Measurements from ENCODE around the gene EPHB6.

EPHB6 gene

DNA sequence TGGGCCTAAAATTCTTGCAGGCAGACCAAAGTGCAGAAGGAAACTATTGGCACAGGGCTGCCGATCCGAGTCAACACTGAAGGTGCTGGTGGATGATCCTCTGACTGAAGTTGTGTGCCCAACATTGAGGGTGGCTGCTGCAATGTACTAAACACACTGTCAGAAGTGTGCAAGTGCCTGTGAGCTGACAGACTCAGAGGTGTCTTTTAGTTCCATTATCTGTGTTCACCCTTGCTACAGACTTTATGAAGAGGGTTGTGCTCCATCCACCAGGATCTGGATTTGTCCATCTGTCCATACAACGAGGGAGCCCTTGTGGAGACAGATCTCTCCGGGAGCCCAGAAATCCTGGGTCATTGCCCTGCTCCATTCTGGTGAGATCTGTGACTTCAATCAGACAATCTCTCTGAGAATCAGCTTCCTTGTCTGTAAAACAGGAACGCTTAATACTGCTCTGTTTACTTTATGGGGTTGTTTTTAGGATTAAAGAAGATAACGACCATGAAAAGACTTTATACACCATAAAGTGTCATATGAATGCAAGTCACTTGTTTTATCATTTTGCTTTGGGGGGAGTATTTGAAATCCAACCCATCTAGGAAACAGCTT lies 40.2 kb downstream of the EPHB6 start:
- 87 to 93% methylated on average over 4 to 6 of the region's 6 CpGs for WGBS, 2 experiments

DNA sequence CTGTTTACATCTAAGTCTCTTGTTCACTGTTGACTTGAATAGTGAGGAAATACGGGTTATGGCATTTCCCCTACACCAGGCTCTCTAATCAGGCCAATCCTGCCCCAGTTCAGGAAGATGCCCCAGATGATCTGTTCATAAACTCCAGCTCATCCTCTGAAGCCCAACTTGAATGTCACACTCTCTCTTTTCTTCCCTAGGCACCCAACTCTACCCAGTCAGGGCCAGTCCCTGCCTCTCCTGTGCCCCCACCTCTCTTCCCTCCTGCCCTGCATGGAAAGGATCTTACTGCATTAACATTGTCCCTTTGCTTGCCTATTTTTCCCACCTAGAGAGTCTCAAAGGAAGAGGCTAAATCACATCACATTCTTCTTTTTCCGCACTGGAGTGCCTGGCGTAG lies 41.3 kb downstream of the EPHB6 start:
- no peak overlapping the region for H3K27ac ChIP-seq (ENCODE audit: insufficient read depth, low read depth, low read length, poor library complexity, severe bottlenecking)
- no peaks in the 10 kb centered on the region for H3K4me1 ChIP-seq (ENCODE audit: control insufficient read depth, insufficient read depth, low read length)
- no peaks in the 10 kb centered on the region for H3K9me3 ChIP-seq (ENCODE audit: control insufficient read depth, low read length)
- H3K27me3 ChIP-seq (ENCODE audit: control insufficient read depth, insufficient read depth, low read length, poor library complexity, severe bottlenecking), result no peaks in the 10 kb centered on the region
- no peaks in the 10 kb centered on the region for H3K36me3 ChIP-seq (ENCODE audit: control insufficient read depth, insufficient read depth, low read length)
- WGBS, 2 experiments, result 96 to 98% methylated on average over 3 of the region's 3 CpGs
- H3K4me3 ChIP-seq (ENCODE audit: insufficient read depth, low read depth, low read length), result no peak overlapping the region

More for the DNA sequence above, 40.2 kb downstream of the EPHB6 start:
- no peaks in the 10 kb centered on the region for H3K9me3 ChIP-seq (ENCODE audit: control insufficient read depth, low read length)
- no peaks in the 10 kb centered on the region for H3K4me1 ChIP-seq (ENCODE audit: control insufficient read depth, insufficient read depth, low read length)
- no peaks in the 10 kb centered on the region for H3K36me3 ChIP-seq (ENCODE audit: control insufficient read depth, insufficient read depth, low read length)
- no peak overlapping the region for H3K27ac ChIP-seq (ENCODE audit: insufficient read depth, low read depth, low read length, poor library complexity, severe bottlenecking)
- no peaks in the 10 kb centered on the region for H3K27me3 ChIP-seq (ENCODE audit: control insufficient read depth, insufficient read depth, low read length, poor library complexity, severe bottlenecking)
- H3K4me3 ChIP-seq (ENCODE audit: insufficient read depth, low read depth, low read length), result no peak overlapping the region

DNA sequence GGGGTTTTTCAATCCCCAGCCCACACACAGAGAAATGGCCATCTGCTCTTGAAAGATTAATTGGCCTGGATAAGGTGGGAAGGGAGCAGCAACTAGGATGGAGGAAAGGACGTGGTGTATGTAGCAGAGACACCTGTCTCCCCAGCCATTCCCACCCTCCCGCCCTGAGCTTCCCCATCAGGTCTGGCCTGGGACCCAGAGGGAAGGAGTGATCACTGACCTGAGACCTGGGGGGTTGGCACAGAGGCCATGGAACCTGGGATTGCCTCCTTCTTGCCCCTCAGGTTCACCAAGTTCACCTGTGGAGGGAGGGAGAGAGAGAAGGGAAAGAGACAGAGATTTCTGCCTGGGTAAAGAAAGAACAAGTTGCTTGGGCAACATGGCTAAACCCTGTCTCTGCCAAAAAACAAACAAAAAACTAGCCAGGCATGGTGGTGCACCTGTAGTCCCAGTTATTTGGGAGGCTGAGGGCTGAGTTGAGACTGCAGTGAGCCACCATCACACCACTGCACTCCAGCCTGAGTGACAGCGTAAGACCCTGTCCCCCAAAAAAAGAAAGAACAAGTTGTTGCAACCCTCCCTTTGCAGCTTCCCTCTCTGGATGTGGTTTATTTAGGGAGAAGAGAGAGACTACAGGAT lies 42.0 kb downstream of the EPHB6 start:
- no peaks in the 10 kb centered on the region for H3K9me3 ChIP-seq (ENCODE audit: control insufficient read depth, low read length)
- H3K27me3 ChIP-seq (ENCODE audit: control insufficient read depth, insufficient read depth, low read length, poor library complexity, severe bottlenecking), result no peaks in the 10 kb centered on the region
- no peak overlapping the region for H3K4me3 ChIP-seq (ENCODE audit: insufficient read depth, low read depth, low read length)
- no peaks in the 10 kb centered on the region for H3K4me1 ChIP-seq (ENCODE audit: control insufficient read depth, insufficient read depth, low read length)
- WGBS, 2 experiments, result 95 to 97% methylated on average over 3 of the region's 3 CpGs
- H3K27ac ChIP-seq (ENCODE audit: insufficient read depth, low read depth, low read length, poor library complexity, severe bottlenecking), result no peak overlapping the region
- H3K36me3 ChIP-seq (ENCODE audit: control insufficient read depth, insufficient read depth, low read length), result no peaks in the 10 kb centered on the region

DNA sequence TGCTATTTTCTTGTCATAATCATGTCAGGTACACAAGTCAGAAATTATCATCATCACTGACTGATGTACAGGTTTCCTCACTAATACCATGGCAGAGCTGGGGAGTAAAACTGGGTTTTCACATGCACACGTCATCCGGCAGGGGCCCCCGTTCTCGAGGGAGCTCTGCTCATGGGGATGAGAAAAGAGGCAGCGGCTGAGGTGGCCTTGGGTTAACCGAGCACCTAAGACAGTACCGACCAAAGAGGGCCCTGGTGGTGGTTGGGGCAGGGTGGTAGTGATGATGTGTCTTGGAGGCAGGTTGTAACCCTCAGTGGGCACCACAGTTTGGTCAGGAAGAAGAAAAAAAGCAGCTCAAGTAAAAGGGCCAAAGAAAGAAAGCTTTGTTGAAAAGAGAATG lies 42.8 kb downstream of the EPHB6 start:
- Histone ChIP-seq H3K27me3 (ENCODE audit: control insufficient read depth, insufficient read depth, low read length, poor library complexity, severe bottlenecking) (no peaks in the 10 kb centered on the region), H3K9me3 (ENCODE audit: control insufficient read depth, low read length) (no peaks in the 10 kb centered on the region), H3K4me3 (ENCODE audit: insufficient read depth, low read depth, low read length) (no peak overlapping the region), H3K36me3 (ENCODE audit: control insufficient read depth, insufficient read depth, low read length) (no peaks in the 10 kb centered on the region), H3K27ac (ENCODE audit: insufficient read depth, low read depth, low read length, poor library complexity, severe bottlenecking) (no peak overlapping the region), H3K4me1 (ENCODE audit: control insufficient read depth, insufficient read depth, low read length) (no peaks in the 10 kb centered on the region)
- 91 to 95% methylated on average over 7 of the region's 7 CpGs for whole genome bisulfite sequencing, 2 experiments

DNA sequence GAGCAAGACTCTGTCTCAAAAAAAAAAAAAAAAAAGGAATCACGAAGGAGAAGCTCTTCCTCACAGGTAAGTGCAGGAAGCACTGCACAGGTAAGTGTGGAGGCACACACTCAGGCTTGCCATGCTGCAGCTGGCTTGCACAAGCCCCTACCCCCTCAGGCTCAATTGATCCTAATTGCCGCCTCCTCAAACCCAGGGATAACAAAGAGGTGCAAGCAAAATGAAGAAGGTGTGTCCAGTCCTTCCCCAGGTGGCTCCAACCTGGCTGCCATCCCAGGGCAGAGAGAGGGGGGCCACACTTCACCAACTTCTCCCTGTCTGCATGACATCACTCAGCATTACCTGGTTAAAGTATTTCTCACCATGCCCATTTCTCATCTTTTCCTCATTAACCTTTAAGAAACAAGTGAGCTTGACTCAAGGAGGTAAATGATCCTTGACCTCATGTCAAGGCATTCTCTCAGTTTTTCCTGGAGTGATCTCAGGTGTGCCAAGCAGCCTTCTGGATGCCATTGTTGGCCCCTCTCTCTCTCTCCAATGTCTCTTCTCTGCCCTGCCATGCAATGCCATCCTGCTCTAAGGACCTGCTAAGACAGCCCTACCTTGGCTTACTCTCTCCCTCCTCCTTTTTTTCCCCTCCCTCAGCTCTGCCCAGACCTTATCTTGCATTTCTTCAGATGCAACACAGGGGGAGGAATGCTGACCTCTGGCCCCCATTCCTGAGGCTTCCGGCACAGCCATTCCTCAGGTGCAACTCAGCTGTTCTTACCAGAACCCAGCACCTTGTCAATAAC lies 43.7 kb downstream of the EPHB6 start:
- H3K27me3 ChIP-seq (ENCODE audit: control insufficient read depth, insufficient read depth, low read length, poor library complexity, severe bottlenecking), result no peaks in the 10 kb centered on the region
- H3K36me3 ChIP-seq (ENCODE audit: control insufficient read depth, insufficient read depth, low read length), result no peaks in the 10 kb centered on the region
- H3K4me1 ChIP-seq (ENCODE audit: control insufficient read depth, insufficient read depth, low read length), result no peaks in the 10 kb centered on the region
- no peak overlapping the region for H3K27ac ChIP-seq (ENCODE audit: insufficient read depth, low read depth, low read length, poor library complexity, severe bottlenecking)
- H3K9me3 ChIP-seq (ENCODE audit: control insufficient read depth, low read length), result no peaks in the 10 kb centered on the region
- no peak overlapping the region for H3K4me3 ChIP-seq (ENCODE audit: insufficient read depth, low read depth, low read length)
- 81 to 88% methylated on average over 3 of the region's 3 CpGs for WGBS, 2 experiments

DNA sequence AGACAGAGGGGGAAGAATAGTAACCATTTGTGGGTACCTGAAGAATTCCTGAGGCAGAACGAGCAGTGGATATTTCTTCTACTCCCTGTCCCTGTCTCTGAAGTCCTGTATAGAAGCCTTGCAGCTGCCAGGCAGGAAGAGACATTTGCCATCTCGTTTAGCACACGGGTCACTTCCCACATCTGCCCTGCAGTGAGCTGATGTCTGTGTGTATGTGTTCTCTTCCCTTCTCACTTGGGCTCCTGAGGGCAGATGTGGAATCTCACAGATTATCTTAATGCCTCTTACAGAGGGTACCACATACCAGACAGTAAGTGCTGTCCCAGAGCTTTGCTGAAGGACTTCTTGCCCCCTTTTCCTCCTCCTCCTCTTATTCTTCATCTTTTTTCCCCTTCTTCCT lies 44.8 kb downstream of the EPHB6 start:
- WGBS, 2 experiments, result 84 to 85% methylated on average over 3 of the region's 3 CpGs
- H3K4me1 ChIP-seq (ENCODE audit: control insufficient read depth, insufficient read depth, low read length), result no peaks in the 10 kb centered on the region

DNA sequence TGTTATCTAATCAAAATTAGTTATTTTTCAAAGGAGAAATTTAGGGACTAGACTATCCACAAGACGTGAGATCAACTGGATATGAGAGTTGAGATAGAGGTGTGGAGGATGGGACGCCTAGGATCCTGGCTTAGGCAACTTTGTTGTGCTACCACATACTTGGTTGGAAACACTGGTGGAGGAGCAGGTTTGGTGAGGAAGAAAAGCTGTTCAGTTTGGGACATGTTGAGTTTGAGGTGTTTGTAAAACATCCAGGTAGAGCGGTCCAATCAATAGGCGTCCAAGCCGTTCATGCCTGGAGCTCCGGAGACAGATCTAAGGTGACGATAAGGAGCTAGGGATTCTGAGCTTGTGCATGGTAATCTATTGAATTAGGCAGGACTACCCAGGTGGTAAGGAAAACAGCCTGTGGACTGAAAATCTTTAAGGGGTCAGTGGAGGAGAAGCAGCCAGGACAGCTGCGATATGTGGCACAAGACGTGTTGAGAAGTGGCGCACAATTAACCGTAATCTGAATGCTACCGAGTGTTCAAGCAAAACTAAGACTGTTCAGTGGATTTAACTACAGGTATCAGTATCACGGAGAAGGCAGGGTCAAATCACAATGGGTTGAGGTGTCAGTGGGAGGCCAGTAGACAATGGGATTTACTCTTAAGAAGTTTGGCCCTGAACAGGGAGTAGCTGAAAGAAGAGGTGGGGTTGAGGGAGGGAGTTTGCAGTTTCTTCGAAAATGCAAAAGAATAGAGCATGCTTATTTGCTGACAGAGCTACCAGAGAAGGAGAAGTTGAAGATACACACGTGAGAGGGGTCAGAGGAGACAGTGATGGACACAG lies 46.8 kb downstream of the EPHB6 start:
- no peaks in the 10 kb centered on the region for H3K27me3 ChIP-seq (ENCODE audit: control insufficient read depth, insufficient read depth, low read length, poor library complexity, severe bottlenecking)
- H3K4me3 ChIP-seq (ENCODE audit: insufficient read depth, low read depth, low read length), result no peak overlapping the region
- WGBS, 2 experiments, result 80 to 83% methylated on average over 15 of the region's 15 CpGs
- no peaks in the 10 kb centered on the region for H3K36me3 ChIP-seq (ENCODE audit: control insufficient read depth, insufficient read depth, low read length)
- H3K4me1 ChIP-seq (ENCODE audit: control insufficient read depth, insufficient read depth, low read length), result no peaks in the 10 kb centered on the region
- H3K27ac ChIP-seq (ENCODE audit: insufficient read depth, low read depth, low read length, poor library complexity, severe bottlenecking), result no peak overlapping the region
- peaks cover 5% of the 10 kb centered on the region for H3K9me3 ChIP-seq (ENCODE audit: control insufficient read depth, low read length)

More for the DNA sequence above, 44.8 kb downstream of the EPHB6 start:
- no peaks in the 10 kb centered on the region for H3K27me3 ChIP-seq (ENCODE audit: control insufficient read depth, insufficient read depth, low read length, poor library complexity, severe bottlenecking)
- H3K36me3 ChIP-seq (ENCODE audit: control insufficient read depth, insufficient read depth, low read length), result no peaks in the 10 kb centered on the region
- H3K9me3 ChIP-seq (ENCODE audit: control insufficient read depth, low read length), result peaks cover 4% of the 10 kb centered on the region
- no peak overlapping the region for H3K27ac ChIP-seq (ENCODE audit: insufficient read depth, low read depth, low read length, poor library complexity, severe bottlenecking)
- H3K4me3 ChIP-seq (ENCODE audit: insufficient read depth, low read depth, low read length), result no peak overlapping the region

DNA sequence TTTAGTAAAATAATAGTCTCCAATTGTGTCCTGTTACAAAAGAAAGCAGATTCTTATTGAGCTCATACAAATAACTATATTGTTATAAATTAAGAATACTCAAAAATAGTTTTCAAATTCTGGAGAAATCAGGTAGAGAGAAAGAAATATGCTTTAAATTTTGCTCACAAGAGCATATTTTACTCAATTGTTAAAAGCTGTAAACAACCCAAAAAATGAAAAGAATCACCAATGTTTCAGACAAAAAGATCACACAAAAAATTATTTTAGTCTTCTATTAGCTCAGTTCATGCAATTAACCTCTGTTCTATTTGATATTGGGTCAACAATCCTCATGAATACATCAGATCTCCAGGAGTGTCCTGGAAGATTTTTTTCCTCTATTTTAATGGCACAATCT lies 49.3 kb downstream of the EPHB6 start:
- Histone ChIP-seq H3K36me3 (ENCODE audit: control insufficient read depth, insufficient read depth, low read length) (no peaks in the 10 kb centered on the region), H3K27ac (ENCODE audit: insufficient read depth, low read depth, low read length, poor library complexity, severe bottlenecking) (no peak overlapping the region), H3K9me3 (ENCODE audit: control insufficient read depth, low read length) (peaks cover 5% of the 10 kb centered on the region), H3K27me3 (ENCODE audit: control insufficient read depth, insufficient read depth, low read length, poor library complexity, severe bottlenecking) (no peaks in the 10 kb centered on the region), H3K4me1 (ENCODE audit: control insufficient read depth, insufficient read depth, low read length) (no peaks in the 10 kb centered on the region), H3K4me3 (ENCODE audit: insufficient read depth, low read depth, low read length) (no peak overlapping the region)

DNA sequence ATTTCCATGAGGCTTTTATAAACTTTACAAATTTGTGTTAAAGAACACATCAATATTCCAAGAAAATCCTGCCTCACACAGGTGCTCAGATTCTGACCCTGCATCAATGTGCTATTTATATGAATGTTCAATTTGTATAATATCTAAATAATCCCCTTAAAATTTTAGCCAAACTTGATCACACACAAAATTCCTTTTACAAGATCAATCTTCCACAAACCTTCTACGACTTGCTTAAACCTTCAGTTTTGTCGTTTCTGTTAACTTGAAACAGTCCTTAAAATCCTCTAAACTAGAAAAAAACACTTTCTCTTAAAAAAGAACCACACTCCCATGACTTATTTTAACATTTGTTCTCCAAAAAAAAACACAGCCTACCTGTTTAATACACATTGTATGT lies 50.9 kb downstream of the EPHB6 start:
- H3K4me1 ChIP-seq (ENCODE audit: control insufficient read depth, insufficient read depth, low read length), result no peaks in the 10 kb centered on the region
- no peaks in the 10 kb centered on the region for H3K27me3 ChIP-seq (ENCODE audit: control insufficient read depth, insufficient read depth, low read length, poor library complexity, severe bottlenecking)
- no peak overlapping the region for H3K4me3 ChIP-seq (ENCODE audit: insufficient read depth, low read depth, low read length)
- peaks cover 5% of the 10 kb centered on the region for H3K9me3 ChIP-seq (ENCODE audit: control insufficient read depth, low read length)
- whole genome bisulfite sequencing, 2 experiments, result 78 to 83% methylated on average over 2 of the region's 2 CpGs
- H3K36me3 ChIP-seq (ENCODE audit: control insufficient read depth, insufficient read depth, low read length), result no peaks in the 10 kb centered on the region
- no peak overlapping the region for H3K27ac ChIP-seq (ENCODE audit: insufficient read depth, low read depth, low read length, poor library complexity, severe bottlenecking)

DNA sequence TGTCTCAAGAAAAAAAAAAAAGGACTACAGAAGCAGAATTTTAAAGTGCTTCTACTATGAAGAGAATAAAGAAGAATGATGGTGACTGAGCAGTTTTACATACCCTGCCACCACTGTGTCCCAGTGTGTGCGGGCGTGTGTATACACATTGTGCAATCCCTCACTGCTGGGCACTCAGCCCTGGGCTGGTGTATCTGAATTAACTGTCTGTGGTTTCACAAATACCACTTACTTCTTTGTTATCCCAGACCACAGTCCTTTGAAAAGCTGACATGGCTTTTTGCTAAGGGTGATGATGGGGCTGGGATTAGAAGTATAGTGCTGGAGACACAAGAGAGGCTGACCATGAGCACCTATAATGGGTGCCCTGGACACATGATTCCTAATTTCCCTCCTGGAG lies 51.8 kb downstream of the EPHB6 start:
- 97 to 100% methylated on average over 2 of the region's 2 CpGs for WGBS, 2 experiments
- Histone ChIP-seq H3K27ac (ENCODE audit: insufficient read depth, low read depth, low read length, poor library complexity, severe bottlenecking) (no peak overlapping the region), H3K9me3 (ENCODE audit: control insufficient read depth, low read length) (peaks cover 5% of the 10 kb centered on the region), H3K4me3 (ENCODE audit: insufficient read depth, low read depth, low read length) (no peak overlapping the region), H3K4me1 (ENCODE audit: control insufficient read depth, insufficient read depth, low read length) (no peaks in the 10 kb centered on the region), H3K36me3 (ENCODE audit: control insufficient read depth, insufficient read depth, low read length) (no peaks in the 10 kb centered on the region), H3K27me3 (ENCODE audit: control insufficient read depth, insufficient read depth, low read length, poor library complexity, severe bottlenecking) (no peaks in the 10 kb centered on the region)

Data from ectodermal cell (in vitro differentiated cells).